CD4-positive, alpha-beta T cell treated with Interleukin-4 for 4 hours (primary cell): ENCODE results near the gene ATP4B.

ENCODE experiments used
- DNase-seq: peaks from one replicate; pipeline ENCODE4 v3.0.0-alpha.2; 2020

Gene ATP4B

DNA sequence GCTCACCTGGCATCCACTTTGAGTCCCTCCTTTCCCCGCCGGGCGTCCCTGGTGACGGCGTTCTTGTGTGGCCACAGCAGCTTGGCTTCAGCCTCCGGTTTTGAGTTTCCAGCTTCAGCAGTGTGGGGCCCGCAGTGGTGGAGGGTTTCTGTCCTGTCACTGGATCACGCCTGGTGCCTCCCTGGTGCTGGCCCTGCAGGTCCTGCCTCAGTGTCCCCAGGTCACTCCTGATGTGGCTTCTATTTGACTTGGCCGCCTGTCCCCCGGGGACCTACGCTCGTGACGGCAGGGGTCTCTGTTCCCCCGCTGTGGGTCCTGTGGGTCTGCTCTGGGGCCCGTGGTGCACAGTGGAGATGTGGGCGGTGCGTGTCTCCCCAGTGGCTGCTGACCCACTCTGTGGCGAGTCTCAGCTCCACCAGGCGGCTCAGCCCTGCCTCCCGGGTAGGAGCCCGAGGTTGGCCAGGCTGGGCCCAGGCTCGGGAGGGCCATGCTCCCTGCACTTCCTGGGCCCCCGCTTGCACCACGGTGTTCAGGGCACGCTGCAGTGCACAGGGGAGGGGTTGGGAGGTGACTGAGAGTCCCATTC is 1.9 kb downstream of the ATP4B start:
- no peak for DNase-seq

GRCh38 chr13:113655346-113656002 is 2.5 kb downstream of the ATP4B start:
- DNase-seq: no peak

GRCh38 chr13:113654591-113655345 is 3.2 kb downstream of the ATP4B start:
- no peak for DNase-seq

DNA sequence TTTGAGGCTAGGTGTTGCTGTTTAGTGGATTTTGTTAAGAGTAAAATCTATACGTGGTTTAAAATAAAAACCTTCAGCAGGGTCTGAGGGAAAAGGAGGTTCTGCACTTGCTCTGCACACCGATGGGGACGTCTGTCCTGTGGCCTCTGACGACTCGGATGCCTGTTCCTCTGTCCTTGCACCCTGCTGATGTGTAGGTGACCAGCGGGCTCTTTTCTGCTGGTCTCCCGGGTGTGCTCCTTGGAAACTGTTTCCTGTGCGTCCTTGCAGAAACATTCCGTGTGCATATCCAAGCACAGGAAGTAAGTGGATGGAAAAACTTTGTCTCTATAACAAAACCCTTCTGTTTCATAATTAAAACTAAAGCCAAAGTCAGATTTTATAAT is 3.8 kb downstream of the ATP4B start:
- DNase-seq: no peak

- peak; percentile 6 for DNase-seq
Measured at GRCh38 chr13:113653264-113654174, 4.5 kb downstream of the ATP4B start.

DNA sequence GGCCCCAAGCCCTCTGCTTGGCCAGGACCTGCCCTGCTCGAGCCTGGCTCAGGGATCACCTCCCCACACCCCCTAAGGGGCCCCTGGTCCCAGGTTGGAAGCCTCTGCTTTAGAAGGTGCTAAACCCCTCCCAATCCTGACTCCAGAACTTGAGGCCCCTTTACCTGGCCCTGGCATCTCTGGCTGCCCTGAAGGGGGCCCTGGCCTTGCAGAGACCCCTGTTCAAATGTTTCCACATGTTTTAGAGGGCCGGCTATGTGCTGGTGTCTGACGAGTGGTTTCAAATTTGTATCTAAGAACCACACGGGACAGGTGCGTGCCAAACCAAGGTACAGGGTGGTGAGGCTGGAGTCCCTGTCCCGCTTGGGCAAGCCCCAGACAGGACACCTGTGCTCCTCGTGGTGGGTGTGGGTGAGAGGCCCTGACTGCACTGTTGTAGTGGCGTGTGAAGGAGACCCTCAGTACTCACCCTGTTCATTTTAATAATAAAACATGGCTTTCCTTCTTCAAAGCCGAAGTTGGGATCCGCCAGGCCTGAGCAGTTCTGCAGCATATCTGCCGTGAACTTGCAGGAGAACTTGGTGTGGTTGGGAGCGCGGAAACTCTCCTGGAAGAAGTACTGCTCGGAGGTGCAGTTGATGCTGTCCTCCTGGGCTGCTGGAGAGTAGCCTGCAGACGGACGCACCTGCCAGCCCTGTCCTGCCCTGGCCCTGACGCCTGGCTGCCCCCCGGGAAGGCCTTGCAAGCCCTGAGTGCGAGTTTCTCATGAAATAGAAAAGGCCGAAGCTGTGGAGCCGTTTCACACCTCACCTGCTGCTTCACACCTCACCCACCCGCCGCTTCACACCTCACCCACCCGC is 5.4 kb downstream of the ATP4B start:
- no peak for DNase-seq

- DNase-seq: no peak
Measured at GRCh38 chr13:113651511-113652403, 6.2 kb downstream of the ATP4B start.

GRCh38 chr13:113650731-113651148 is 7.3 kb downstream of the ATP4B start:
- no peak for DNase-seq

DNA sequence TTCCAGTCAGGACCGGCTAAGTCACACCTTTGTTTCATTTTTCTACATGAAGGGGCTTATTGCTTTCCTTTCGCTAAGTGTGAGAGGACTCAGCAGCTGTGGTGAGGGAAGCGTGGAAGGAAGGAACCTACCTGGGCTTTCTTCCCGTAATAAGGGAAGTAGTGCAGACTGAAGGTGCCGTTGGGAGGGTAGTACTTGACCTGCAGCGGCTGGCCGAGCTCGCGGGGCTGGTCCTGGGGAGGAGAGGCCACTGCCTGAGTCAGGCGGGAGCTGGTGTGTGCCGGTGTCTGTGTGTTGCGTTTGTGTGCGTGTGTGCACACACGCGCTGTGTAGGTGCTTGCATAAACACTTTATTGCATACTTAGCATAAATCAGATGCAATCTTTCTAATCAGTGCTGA is 7.7 kb downstream of the ATP4B start:
- no peak for DNase-seq

DNA sequence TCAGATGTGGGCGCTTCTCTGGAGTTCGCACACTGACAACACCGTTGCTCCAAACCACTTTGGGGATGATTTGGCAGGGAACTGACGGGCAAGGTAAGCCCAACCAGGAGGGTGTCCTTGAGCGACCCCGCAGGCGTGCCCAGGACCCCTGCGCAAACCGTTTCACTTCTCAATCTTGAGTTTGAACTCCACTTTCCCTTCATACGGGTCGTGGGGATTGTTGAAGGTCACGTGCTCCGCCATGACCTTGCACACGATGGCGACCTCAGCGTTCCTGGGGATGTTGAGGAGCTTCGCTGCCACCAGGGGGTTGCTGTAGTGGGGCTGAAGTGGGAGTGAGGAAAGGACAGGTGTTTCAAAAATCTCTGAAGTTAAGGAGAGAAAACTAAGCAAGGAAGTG is 8.8 kb downstream of the ATP4B start:
- no peak for DNase-seq

DNA sequence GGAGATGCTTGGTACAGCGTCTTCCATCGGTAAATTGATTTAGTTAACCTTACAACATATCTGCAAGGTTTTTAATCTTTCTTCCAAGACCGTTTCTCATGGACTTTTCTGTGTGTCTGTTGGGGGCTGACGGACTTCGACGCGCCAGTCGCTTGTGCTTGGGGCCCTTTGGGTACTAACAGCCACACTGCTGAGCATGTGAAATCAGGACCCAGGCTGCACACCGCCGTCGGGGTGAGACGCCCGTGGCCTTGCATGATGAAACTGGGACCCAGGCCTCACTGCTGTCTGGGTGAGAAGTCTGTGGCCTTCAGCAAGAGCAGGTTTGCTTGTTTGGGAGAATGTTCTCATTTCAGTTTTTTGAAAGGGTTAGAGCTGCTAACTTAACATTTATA is 9.8 kb downstream of the ATP4B start:
- no peak for DNase-seq

GRCh38 chr13:113647351-113648215 is 10.4 kb downstream of the ATP4B start:
- DNase-seq: no peak

- DNase-seq: no peak
Measured at GRCh38 chr13:113646921-113647340, 11.1 kb downstream of the ATP4B start.

- no peak for DNase-seq
Measured at GRCh38 chr13:113646376-113646775, 11.6 kb downstream of the ATP4B start.

DNA sequence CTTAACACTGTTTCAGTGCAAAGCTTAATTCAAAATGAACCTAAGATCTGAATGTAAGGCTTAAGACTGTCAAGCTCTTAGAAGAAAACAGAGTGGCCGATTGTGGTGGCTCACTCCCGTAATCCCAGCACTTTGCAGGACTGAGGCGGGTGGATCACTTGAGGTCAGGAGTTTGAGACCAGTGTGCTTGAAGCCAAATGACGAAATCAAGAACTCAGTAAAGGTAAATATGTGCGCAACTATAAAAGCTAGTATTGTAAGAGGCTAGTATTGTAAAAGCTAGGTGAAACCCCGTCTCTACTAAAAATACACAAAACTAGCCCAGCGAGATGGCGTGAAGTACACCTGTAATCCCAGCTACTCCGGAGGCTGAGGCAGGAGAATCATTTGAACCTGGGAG is 12.7 kb downstream of the ATP4B start:
- DNase-seq: no peak

DNA sequence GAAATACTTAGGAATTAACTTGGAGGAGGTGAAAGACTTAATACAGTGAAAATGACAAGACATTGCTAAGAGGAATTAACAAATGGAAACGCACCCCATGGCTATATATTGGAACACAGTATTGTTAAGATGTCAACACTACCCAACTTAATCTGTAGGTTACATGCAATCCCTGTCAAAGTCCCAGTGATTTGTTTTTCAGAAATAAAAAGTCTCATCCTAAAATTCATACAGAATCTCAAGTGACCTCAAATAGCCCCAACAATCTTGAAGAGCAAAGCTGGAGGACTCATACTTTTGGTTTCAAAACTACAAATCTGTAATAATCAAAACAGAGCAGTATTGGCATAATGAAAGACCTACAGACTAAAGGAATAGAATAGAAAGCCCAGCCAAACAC is 13.2 kb downstream of the ATP4B start:
- DNase-seq: no peak

DNA sequence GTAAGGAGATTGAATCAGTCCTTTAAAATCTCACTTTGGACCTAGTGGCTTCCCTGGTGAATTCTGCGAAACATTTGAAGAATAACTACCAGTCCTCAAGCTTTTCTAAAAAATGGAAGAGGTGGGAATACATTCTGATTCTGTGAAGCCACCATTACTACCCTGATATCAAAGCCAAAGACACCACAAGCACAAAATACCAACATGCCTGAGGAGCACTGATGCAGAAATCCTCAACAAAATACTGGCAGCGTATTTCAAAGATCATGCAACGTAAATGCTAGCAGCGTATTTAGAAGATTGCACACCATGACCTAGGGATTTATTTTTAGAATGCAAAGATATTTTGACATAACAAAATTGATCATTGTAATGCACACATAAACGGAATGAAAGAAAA is 14.4 kb downstream of the ATP4B start:
- DNase-seq: no peak

DNA sequence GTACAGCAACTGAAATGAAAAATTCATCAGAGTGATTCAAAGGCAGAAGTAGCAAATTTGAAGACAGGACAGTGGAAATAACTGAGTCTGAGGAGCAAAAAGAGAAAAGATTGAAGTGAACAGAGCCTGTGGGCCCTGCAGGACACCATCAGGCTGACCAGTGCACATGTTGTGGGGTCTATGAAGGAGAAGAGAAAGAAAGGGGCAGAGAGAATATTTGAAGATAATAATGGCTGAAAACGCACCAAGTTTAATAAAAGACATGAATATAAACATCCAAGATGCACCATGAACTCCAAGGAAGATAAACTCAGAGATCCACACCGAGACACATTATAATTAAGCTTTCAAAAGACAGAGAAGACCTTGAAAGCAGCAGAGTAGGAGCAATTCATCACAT is 15.4 kb downstream of the ATP4B start:
- no peak for DNase-seq

DNA sequence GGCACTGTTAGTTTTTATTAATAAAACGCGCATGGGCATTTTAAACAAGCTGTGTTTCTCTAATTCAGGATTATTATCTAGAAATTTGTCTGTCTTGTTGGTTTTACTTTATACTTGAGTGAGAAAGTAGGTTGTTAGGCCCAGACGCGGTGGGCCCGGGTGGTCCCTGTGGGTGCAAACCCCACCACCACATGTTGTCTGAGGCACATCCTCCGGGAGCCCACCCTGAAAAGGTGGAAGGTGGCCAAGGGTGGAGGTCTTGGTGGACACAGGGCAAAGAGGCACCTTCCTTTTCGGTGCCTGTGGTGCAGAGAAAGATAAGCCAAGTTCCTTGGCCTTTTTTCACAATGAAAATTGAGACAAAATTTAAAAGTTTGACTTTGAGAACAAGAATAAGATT is 16.6 kb downstream of the ATP4B start:
- no peak for DNase-seq

GRCh38 chr13:113639616-113640262 is 18.3 kb downstream of the ATP4B start:
- no peak for DNase-seq
